Fibroblast of skin of back (primary cell): ENCODE measurements around the gene GABRA5.
"Not testable (repeated sequence)": the region's sequence is repeated elsewhere in the genome, so short reads cannot be mapped to it uniquely, and the experiment has no call there.

Experiments used
- DNase-seq: peaks from one replicate; pipeline ENCODE4 v3.0.0-alpha.2; 2013

GABRA5 gene

GRCh38 chr15:26877831-26878230 is 11.0 kb downstream of the GABRA5 start:
- DNase-seq = no peak

DNA sequence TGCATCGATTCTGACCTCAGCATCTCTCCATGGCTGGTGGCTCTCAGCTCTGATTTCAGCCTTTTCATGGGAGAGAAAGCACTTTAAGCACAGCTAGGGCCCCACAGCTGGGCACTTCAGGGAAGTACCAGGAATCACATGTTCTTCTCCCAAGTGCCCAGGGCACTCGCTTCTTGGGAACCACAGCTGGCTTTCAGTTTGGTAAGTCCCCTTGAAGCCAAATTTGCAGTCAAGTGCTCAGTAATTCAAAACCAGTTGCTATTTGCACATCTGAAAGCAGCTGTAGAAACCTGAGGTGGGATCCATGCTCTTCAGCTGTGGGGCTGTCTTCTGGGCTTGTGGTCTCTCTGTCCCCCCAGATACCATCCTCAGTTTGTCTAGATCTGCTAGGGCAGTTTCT is 12.8 kb downstream of the GABRA5 start:
- no peak for DNase-seq

GRCh38 chr15:26882112-26882511 is 15.2 kb downstream of the GABRA5 start:
- no peak for DNase-seq

DNA sequence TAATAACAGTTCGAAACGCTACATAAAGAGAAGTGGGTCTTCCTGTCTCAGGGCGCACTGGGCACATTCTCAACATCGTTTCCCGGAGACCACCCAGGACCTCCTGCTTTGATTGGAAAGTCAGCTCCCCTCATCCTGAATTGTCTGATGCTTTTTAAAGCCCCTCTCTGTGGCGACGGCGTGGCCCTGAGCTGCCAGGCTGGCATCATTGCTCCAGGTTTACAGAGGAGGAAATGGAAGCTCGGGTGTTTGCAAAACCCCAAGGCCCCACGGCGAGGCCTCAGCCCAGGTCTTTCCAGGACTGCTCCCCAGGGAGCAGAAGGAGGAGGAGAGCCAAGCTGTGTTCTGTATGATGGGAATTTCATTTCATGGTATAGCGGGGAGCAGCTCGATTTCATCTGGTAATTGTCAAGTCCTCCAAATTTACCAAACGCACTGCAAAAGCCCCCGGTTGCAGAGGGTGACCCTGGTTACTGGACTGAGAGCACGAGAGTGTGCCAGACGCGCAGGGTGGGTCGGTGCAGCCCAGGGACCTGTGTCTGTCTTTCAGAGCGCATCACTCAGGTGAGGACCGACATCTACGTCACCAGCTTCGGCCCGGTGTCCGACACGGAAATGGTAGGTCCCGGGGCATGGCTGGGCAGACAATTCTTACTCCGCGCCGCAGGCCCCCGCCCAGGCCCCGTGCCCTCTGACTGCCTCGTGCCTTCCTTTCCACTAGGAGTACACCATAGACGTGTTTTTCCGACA is 15.9 kb downstream of the GABRA5 start:
- no peak for DNase-seq

DNA sequence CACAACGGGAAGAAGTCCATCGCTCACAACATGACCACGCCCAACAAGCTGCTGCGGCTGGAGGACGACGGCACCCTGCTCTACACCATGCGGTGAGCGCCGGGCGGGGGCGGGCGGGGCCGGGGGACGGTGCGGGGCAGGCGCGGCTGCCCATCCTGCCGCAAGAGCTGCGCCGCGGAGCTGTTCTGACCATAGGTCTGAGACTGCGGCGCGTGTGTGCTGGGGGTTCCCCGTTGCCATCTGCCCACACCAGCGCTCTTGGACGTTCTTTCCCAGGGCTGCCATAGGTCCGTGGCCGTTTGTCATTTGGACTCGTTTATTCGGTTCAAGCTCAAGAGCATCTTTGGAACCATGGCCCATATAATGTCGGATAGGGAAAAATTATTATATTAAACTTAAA is 16.6 kb downstream of the GABRA5 start:
- no peak for DNase-seq

DNA sequence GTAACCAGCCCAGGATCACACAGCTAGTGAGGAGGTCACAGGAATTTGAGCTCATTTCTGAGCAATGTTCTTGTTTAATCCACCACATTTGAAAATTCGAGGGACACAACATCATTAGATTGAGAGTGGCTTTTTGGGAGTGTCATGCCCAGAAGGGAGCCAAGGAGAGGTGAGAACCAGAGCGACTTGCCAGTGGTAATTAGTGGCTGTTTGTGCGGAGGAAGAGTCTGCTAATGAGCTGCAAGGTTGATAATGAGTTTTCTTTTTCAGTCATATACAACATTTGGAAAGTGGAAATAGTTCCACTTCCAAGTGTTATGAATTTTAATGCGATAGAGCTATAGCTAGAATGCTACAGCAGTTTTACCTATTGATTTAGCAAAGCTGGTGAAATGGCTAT is 19.7 kb downstream of the GABRA5 start:
- DNase-seq = no peak

- peak; percentile 57 for DNase-seq
These were observed 21.2 kb downstream of the GABRA5 start for GRCh38 chr15:26887926-26888666.

- DNase-seq = no peak
These were observed 21.9 kb downstream of the GABRA5 start for GRCh38 chr15:26888761-26889160.

- peak; percentile 57 for DNase-seq
These were observed 22.5 kb downstream of the GABRA5 start for GRCh38 chr15:26889298-26889898.

GRCh38 chr15:26890451-26890850 is 23.6 kb downstream of the GABRA5 start:
- no peak for DNase-seq

DNA sequence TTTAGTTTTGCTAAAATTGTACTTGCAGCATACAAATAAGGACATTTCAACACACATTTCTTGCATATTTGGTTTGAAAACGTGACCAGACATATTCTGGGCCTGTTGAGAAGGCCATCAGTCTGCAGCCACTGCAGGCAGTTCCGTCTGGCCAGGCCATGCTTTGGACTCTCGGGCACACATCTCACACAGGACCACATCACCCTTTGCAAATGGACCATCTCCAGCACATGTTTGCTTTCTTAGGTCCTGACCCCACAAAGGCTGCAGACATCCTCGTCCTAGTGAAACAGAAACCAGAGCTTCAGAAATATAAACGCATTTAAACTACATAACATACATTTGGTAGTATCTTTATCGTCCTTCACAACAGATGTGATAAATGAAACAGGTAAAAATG is 24.1 kb downstream of the GABRA5 start:
- no peak for DNase-seq

DNA sequence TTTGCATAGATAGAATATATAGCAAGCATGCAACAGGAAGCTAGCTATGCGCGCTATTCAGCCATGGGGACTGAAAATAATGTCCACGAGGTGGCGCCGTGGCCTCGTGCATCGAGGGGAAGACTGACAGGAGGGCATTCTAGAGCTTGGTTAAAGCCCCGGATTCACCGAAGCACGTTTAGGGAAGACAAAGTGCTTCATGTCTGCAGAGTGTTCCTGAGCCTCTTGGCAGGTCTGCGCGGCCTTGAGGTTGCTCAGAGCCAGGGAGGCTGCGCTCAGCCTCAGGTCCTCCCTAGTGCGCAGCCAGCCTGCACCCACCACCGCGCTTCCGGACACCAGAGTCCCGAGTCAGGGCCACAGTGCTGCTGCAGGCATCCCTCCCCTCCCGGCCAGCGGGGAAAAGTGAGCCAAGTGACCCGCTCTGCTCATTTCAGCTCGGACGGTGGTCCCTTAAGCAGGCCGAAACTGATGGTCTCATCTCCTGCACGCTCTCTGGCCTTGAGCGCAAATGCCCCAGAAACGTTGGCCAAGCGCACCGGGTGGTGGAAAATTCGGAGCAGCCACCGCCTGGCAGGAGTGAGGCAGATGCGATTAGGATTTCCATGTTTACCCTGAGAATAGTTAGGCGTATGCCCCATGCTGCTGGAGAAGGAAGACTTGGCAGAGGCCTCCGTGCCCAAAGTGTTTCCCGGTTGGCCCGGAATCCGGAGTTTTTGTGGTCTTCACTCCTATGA is 24.8 kb downstream of the GABRA5 start:
- peak; percentile 75 for DNase-seq

DNA sequence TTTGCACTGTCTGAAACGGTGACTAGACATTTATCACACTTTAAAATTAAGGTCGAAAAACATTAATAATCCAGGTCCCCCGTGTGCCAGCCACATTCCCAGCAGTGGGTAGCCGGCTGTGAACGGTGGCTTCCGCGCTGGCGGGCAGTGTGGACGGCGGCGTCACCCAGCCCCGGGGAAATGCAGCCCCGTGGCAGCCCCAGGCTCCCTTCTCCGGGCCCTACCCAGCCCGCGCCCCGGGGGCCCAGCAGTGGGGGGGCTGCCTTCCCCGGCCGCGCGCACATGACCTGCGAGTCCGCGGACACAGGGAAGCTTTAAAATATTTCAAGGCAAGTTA is 25.3 kb downstream of the GABRA5 start:
- DNase-seq = no peak

DNA sequence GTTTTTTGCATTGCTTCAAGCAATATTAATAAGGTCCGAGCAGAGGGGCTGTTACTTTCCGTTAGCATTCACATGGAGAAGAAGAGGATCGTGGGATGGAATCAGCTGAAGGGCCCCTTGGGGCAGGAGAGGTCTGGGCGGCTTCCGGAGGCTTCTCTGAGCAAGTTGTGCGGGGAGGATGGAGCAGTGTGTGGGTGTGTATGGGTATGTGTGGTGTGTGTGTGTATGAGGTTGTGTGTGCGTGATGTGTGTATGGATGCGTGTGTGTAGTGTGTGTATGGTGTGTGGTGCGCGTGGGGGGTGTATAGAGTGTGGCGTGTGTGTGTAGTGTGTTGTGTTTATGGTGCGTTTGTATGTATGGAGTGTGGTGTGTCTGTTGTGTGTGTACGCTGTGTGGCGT is 25.8 kb downstream of the GABRA5 start:
- DNase-seq = no peak

- DNase-seq = no peak
These were observed 26.6 kb downstream of the GABRA5 start for GRCh38 chr15:26893351-26894065.

DNA sequence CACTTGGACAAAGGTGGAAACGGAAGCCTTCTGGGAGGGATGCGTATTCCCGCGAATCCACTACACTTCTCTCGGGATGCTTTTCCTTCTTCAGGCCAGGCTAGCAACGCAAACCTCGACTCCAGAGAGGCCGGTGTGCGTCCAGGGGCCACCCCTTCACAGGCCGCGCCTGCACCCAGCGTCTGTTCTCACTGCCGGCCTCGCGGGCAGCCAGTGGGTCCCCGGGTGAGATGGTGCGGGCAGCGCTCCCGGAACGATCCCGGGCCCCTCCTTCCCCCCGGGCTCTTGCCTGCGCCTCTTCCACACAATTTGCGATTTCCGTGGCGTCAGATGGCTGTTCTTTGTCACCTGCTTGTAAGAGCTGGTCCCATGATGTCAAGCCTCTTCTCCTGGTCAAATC is 27.3 kb downstream of the GABRA5 start:
- no peak for DNase-seq

GRCh38 chr15:26895346-26895745 is 28.5 kb downstream of the GABRA5 start:
- DNase-seq = not testable (repeated sequence)

- no peak for DNase-seq
These were observed 32.8 kb downstream of the GABRA5 start for GRCh38 chr15:26899658-26900057.

- DNase-seq = no peak
These were observed 34.2 kb downstream of the GABRA5 start for GRCh38 chr15:26901041-26901440.

DNA sequence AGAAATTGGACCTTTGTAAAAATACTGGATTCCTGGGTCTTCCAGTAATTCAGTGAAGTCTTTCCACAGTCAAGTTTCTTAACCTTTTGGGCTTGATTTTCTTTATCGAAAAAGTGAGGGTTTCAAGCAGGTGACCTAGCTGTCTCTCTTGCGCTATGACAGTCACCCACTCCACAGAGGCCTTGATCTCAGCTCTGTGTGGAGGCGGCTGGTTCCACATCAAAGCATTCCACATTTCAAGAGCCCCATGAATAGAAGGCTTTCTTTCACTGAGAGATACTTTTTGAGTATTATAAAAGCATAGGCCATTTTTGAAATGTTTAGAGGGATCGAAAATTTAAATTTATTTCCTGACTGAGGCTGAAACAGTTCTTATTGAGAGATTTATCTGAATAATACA is 43.9 kb downstream of the GABRA5 start:
- no peak for DNase-seq

GRCh38 chr15:26921433-26921832 is 54.6 kb downstream of the GABRA5 start:
- no peak for DNase-seq

DNA sequence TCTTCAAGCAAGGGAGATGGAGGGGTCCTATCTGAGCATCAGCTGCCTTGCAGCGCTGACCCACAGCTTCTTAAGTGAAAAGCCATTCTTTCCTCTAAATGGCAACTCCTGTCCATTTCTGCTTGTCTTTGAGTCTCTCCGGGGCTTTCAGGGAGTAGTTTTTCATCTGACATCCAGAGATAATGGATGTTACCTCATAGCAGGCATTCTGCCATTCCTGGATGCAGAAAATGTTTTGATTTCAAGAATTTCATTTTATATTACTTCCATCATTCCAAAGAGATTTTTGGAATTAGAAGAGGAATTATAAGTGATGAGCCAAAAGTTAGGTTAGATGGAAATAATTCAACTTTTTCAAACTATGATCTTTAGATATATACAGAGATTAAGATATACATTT is 59.2 kb downstream of the GABRA5 start:
- DNase-seq = no peak

DNA sequence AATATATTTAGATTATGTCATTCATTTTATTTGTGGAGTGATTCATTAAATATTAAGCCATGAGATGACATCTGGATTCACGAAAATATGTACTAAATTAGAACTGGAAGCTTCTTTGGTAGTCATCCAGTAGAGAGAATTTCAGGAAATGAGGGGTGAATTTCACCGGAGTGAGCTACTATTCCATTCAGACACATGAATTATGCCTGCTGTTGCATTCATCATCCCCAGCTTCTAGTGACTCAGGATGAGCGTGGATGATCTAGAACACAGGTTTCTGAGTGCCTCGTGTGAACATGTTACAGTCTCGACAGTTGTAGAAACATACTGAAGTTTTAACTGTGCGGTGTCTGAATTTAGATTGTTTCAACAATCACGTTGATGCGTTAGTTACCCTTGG is 61.2 kb downstream of the GABRA5 start:
- DNase-seq = peak; percentile 11
